Tibial nerve (tissue), 4 donors: ENCODE data around the gene RARRES1. TPM values are rescaled to one million over a fixed set of nuclear protein-coding genes. Genes with fewer than 3 reads are reported as not detected.
A peak's percentile ranks its signal among the peaks of the same experiment; 100 is the strongest.

Experiments
- DNase-seq, 2 donors: peaks; one replicate each; pipeline ENCODE4 v3.0.0-alpha.2; 2019; ENCODE audit warnings: low spot score in 2 of 2
- H3K27ac ChIP-seq, 4 donors: fragments of 200-600 bp; sonication (generic) in 3 of 4; one replicate each; pipeline ENCODE4 v1.5.1; 2017 to 2019; ENCODE audit warnings: mild to moderate bottlenecking in 1 of 4
- H3K27me3 ChIP-seq, 2 donors: fragments of 200-600 bp; sonication (generic) in 1 of 2; one replicate each; pipeline versions ENCODE4 v1.5.1 to v1.6.0; 2017 to 2019
- H3K36me3 ChIP-seq, 3 donors: fragments of 200-600 bp; sonication (generic); one replicate each; pipeline ENCODE4 v1.5.1; 2018 to 2019
- H3K4me1 ChIP-seq, 4 donors: fragments of 200-600 bp; sonication (generic) in 3 of 4; one replicate each; pipeline ENCODE4 v1.5.1; 2017 to 2019
- H3K4me3 ChIP-seq, 4 donors: fragments of 200-600 bp; sonication (generic) in 3 of 4; one replicate each; pipeline ENCODE4 v1.5.1; 2017 to 2019; ENCODE audit warnings: mild to moderate bottlenecking in 1 of 4, moderate library complexity in 1 of 4
- H3K9me3 ChIP-seq, 4 donors: fragments of 200-600 bp; sonication (generic) in 3 of 4; one replicate each; pipeline ENCODE4 v1.5.1; 2017 to 2019
- EP300 ChIP-seq, 2 donors: sonication (generic); formaldehyde crosslinking; IDR thresholded peaks; one replicate each; pipeline ENCODE4 v1.6.1; 2017; ENCODE audit warnings: antibody characterized with exemption in 2 of 2, mild to moderate bottlenecking in 1 of 2
- POLR2A ChIP-seq, 2 donors: fragments of 450-650 bp; IDR thresholded peaks; one replicate each; pipeline ENCODE4 v1.6.1; 2017; ENCODE audit warnings: antibody characterized with exemption in 2 of 2, mild to moderate bottlenecking in 2 of 2, moderate library complexity in 2 of 2
- WGBS, 2 donors: methylation state at CpG; one replicate each; pipeline ENCODE4 v1.1.5; 2018; 5-methylcytosine and 5-hydroxymethylcytosine counted together
- total RNA-seq, 4 donors: library from RNA; depleted of rRNA; stranded (reverse); fragments of >200 nt; gene quantifications; one replicate each; pipeline ENCODE4 v1.1.0, GENCODE V29; 2016
- TF ChIP-seq, protein P1 (sequence below), 5 experiments: fragments of 200-600 bp in 3 of 5; fragments of 450-650 bp in 2 of 5; sonication (generic) in 3 of 5; IDR thresholded peaks; one replicate each; pipeline ENCODE4 v1.5.1; 2016 to 2019; ENCODE audit warnings: antibody characterized with exemption in 5 of 5, mild to moderate bottlenecking in 3 of 5, moderate library complexity in 2 of 5

RARRES1 gene
- total RNA-seq, 4 donors from 2014 or later = 17.0 to 1,032 (median 80.4) TPM

DNA sequence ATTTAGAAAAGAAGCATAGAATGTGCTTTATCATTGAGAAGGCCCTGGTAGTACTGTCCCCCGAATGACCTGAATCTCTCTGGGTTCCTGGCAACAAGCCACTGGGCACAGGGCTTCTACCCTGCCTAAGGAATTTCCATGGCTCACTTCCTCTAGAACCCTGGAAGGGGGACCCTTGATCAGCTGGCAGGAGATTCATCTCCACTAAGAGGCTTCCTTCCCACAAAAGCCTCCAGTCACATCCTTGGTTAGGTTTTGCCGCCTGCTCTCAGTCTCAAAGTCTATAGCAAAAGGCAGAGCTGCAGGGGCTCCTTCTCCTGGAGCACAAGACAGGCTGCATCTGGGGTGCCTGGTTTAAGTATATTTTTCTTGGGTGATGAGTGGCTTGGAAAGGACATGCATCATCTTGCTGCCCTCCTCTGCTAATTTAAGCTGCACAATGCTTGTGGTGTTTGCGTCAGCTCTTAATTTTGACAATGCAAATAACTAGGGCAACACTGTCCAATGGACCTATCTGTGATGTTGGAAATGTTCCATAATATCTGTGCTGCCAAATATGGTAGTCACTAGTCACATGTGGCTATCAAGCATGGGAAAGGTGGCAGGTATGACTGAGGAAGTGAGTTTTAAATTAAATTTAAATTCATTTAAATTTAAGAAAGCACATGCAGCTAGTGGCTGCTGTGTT is 33.4 kb upstream of the RARRES1 start:
- H3K9me3 ChIP-seq = no peaks in the 10 kb centered on the region
- no peak overlapping the region for H3K4me3 ChIP-seq
- TF ChIP-seq POLR2A (IDR thresholded peaks at IDR 0.05) (no peak), EP300 (IDR thresholded peaks at IDR 0.05) (no peak)
- TF ChIP-seq, protein P1, sequence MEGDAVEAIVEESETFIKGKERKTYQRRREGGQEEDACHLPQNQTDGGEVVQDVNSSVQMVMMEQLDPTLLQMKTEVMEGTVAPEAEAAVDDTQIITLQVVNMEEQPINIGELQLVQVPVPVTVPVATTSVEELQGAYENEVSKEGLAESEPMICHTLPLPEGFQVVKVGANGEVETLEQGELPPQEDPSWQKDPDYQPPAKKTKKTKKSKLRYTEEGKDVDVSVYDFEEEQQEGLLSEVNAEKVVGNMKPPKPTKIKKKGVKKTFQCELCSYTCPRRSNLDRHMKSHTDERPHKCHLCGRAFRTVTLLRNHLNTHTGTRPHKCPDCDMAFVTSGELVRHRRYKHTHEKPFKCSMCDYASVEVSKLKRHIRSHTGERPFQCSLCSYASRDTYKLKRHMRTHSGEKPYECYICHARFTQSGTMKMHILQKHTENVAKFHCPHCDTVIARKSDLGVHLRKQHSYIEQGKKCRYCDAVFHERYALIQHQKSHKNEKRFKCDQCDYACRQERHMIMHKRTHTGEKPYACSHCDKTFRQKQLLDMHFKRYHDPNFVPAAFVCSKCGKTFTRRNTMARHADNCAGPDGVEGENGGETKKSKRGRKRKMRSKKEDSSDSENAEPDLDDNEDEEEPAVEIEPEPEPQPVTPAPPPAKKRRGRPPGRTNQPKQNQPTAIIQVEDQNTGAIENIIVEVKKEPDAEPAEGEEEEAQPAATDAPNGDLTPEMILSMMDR (IDR thresholded peaks at IDR 0.05) = no peak
- H3K4me1 ChIP-seq = peaks cover 5 to 70% (median 28%) of the 10 kb centered on the region in 4 donors
- H3K27ac ChIP-seq = no peak overlapping the region
- WGBS, 2 donors = 86 to 90% methylated on average over 3 of the region's 3 CpGs
- H3K27me3 ChIP-seq = no peaks in the 10 kb centered on the region
- DNase-seq = no peak
- no peaks in the 10 kb centered on the region for H3K36me3 ChIP-seq

DNA sequence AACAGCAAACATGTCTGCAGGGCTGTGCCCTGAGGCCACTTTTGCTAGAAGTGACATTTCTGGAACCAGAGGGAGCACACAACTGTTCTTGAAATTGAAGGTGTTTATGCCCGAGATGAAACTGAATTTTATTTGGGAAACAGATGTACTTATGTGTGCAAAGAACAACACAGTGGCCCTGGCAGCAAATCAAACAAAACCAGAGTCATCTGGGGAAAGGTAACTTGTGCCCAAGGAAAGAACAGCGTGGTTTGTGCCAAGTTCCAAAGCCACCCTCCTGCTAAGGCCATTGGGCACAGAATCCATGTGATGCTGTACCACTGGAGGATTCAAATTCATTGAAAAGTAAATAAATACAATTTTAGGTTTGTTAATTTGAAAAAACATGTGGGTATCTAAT is 31.2 kb upstream of the RARRES1 start:
- no peak overlapping the region for H3K4me3 ChIP-seq
- H3K27ac ChIP-seq = peak overlapping the region in 3 of 4 donors; percentile 9 to 80 (median 60)
- no peaks in the 10 kb centered on the region for H3K9me3 ChIP-seq
- no peak for TF ChIP-seq EP300 (IDR thresholded peaks at IDR 0.05)
- TF ChIP-seq, protein P1 (IDR thresholded peaks at IDR 0.05) = no peak
- no peak for TF ChIP-seq POLR2A (IDR thresholded peaks at IDR 0.05)
- DNase-seq = no peak
- H3K27me3 ChIP-seq = no peaks in the 10 kb centered on the region
- no peaks in the 10 kb centered on the region for H3K36me3 ChIP-seq
- peaks cover 0 to 48% (median 12%) of the 10 kb centered on the region in 4 donors for H3K4me1 ChIP-seq
- 69 to 73% methylated on average over 2 of the region's 2 CpGs for WGBS, 2 donors

DNA sequence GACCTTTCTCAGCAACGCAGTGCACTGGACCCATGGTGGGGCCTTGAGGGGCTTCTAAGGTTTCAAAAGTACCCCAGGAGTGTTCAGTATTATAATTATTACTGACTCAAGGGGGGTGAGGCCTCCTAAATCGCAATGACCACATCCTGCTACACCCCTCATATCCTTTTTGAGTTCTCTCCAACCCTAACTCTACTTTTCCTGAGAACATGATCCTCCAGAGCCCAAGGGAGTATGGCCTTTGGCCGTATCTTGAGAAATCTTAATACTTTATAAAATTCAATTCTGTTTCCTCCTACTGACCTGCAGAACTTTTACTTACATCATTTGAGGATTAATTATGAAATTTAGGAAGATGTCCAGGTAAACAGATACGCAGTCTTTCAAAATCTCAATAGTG is 30.4 kb upstream of the RARRES1 start:
- Histone ChIP-seq H3K4me1 (peaks cover 0 to 41% (median 6%) of the 10 kb centered on the region in 4 donors), H3K9me3 (no peaks in the 10 kb centered on the region), H3K27me3 (no peaks in the 10 kb centered on the region), H3K4me3 (no peak overlapping the region), H3K36me3 (no peaks in the 10 kb centered on the region), H3K27ac (peak overlapping the region in 3 of 4 donors; percentile 39 to 80 (median 73))
- 44 to 61% methylated on average over 4 of the region's 4 CpGs for WGBS, 2 donors
- no peak for DNase-seq
- TF ChIP-seq, protein P1 (IDR thresholded peaks at IDR 0.05) = no peak
- TF ChIP-seq EP300 (IDR thresholded peaks at IDR 0.05) = peak in 1 of 2 donors; percentile 68
- TF ChIP-seq POLR2A (IDR thresholded peaks at IDR 0.05) = no peak

DNA sequence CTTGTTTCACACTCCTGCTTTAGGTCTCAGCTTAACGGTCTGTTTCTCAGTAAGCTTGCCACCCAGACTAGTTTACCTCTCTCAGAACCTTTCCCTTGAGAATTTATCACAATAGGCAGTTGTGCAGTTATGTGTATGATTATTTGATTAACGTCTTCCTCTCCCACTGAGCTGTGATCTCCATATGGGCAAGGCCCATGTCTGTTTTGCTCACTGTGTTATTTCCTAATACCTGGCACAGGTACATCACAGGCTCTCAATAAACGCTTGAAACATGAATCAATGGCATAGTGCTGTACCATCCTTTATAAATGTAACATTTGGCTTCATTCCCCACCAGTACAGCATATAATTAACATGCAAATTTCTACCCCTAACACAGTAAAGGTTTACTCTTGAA is 29.1 kb upstream of the RARRES1 start:
- no peak for DNase-seq
- no peaks in the 10 kb centered on the region for H3K9me3 ChIP-seq
- no peaks in the 10 kb centered on the region for H3K36me3 ChIP-seq
- 79 to 89% methylated on average over 3 of the region's 3 CpGs for WGBS, 2 donors
- H3K27me3 ChIP-seq = no peaks in the 10 kb centered on the region
- TF ChIP-seq EP300 (IDR thresholded peaks at IDR 0.05) (no peak), POLR2A (IDR thresholded peaks at IDR 0.05) (no peak)
- TF ChIP-seq, protein P1 (IDR thresholded peaks at IDR 0.05) = no peak
- H3K4me3 ChIP-seq = no peak overlapping the region
- peak overlapping the region in 2 of 4 donors; percentile 73 to 77 for H3K27ac ChIP-seq
- peaks cover 0 to 34% (median 5%) of the 10 kb centered on the region in 4 donors for H3K4me1 ChIP-seq

DNA sequence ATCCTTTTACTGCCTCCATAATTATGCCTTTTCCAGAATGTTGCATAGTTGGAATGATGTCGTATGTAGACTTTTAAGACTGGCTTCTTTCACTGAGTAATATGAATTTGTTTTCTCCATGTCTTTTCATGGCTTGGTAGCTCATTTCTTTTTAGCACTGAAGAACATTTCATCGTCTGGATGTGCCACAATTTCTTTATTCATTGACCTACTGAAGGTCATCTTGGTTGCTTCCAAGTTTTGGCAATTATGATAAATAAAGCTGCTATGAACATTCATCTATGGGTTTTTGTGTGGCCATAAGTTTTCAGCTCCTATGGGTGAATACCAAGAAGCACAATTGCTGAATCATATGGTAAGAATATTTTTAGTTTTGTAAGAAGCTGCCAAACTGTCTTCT is 23.2 kb upstream of the RARRES1 start:
- DNase-seq = no peak
- Histone ChIP-seq H3K27ac (peak overlapping the region in 1 of 4 donors; percentile 25), H3K27me3 (no peaks in the 10 kb centered on the region), H3K9me3 (no peaks in the 10 kb centered on the region), H3K4me3 (no peak overlapping the region), H3K4me1 (peaks cover 0 to 5% (median 0%) of the 10 kb centered on the region in 4 donors), H3K36me3 (no peaks in the 10 kb centered on the region)
- TF ChIP-seq, protein P1 (IDR thresholded peaks at IDR 0.05) = no peak
- TF ChIP-seq EP300 (IDR thresholded peaks at IDR 0.05) = no peak
- no peak for TF ChIP-seq POLR2A (IDR thresholded peaks at IDR 0.05)
- WGBS, 2 donors = 41 to 48% methylated on average over 2 of the region's 2 CpGs
